GF-D8 (cell line): ENCODE results near the gene CUX1.
"Not testable (repeated sequence)": the region's sequence is repeated elsewhere in the genome, so short reads cannot be mapped to it uniquely, and the experiment has no call there.

Experiments used
- DNase-seq: peaks from one replicate; lab custom pipeline; 2025; lab: John Stamatoyannopoulos, UW

Gene CUX1

DNA sequence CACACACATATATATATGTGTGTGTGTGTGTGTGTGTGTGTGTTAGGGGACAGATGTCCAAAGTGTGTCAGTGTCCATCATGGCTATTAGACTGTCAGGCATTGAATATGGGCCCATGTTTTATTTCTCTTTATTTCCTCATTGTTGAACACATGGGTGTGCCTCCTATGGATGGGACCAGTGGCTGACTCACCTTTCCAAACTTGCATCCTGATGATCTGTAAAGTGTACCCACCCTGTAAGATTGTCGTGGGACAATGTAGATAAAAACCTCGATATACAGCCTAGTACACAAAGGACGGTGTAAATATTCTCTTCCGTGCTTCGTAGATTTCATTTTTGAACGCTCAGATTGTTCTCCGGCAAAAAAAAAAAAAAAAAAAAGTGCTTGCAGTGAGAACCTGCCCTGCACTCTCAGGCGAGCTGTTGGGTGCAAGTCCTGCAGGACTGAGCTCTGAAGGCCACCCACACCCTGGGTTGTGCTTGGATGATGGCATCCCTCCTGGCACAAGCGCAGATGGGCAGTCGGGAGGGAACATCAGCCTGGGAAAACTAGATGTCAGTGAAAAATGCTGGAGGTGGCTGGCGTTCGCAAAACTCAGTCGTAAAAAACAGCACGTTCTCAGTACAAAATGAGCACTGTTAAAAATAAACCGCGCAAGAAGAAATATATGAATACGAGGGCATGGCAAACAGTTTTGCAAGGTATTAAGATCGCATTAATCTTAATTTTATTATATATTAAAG lies 166.9 kb downstream of the CUX1 start:
- no peak for DNase-seq

DNA sequence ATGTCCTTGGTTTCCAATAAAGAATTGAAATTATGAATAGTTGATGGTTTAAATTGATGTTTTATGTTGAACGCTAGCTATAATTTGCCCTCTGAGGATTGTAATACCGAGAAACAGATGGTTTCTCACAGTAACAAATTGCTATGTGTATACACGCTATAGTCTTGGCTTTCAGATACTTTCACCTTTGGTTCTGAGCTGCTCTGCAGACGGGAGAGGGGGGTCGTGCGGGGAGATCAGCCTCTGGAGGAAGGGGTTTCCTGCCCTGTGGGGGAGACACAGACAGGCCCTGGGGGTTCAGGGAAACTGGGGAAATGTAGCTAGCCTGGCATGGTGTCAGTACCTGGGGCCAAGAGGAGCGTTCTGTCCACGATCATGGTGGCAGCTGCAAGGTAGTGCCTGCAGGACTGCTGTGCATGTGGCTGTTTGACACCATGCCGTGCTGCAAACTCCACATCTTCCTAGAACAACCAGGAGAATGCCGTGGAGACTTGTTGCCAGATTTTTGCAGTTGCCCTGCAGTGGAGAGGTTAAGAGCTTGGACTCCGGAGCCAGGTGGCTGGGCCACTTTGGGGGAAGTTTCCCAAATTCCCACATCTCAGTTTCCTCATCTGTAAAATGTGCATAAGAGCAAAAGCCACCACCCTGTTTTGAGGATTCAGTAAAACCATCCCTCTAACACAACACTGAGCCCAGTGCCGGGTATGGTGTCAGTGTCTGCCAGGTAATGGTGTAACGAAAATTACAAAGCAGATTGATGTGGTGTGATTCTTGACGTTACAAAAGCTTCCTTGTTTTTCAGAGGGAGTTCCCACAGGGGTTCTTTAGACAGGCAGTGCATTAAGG lies 167.9 kb downstream of the CUX1 start:
- no peak for DNase-seq

DNA sequence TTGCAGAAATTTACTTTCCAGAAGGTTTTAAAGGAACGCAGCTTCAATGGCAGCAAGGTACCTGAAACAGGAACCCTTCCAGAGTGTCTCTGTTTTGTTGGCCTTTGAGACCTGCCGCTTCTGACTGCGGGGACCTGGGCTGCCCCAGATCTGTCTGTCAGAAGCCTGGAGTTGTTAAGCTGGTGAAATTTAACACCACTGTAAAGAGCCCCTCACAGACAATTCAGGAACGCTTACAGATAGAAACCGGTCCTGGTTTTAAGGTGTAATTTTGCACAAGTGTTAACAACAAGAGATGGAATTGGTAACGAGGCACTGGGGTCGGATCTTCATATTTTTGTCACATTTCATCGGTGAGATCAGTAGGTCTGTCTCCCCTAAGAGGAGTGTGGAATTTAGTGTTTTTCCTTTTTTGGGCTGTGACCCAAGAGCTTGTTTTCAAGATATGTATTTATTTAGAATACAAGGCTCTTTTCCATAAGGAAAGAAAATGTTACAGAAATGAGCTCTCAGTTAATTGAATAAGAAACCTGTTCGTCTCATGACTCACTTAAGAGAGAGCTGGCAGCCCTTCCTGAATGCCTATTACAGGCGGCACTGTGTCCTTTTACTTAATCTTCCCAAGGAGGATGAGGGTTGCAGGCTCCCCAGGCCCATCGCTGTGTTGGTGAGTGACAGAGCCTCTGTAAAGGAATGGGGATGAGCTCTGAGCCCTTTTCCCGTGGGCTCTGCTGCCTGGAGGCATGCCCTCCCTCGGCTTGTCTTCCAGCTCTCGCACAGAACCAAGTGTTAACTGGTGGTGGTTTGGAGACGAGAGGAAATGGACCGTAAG lies 168.7 kb downstream of the CUX1 start:
- no peak for DNase-seq

DNA sequence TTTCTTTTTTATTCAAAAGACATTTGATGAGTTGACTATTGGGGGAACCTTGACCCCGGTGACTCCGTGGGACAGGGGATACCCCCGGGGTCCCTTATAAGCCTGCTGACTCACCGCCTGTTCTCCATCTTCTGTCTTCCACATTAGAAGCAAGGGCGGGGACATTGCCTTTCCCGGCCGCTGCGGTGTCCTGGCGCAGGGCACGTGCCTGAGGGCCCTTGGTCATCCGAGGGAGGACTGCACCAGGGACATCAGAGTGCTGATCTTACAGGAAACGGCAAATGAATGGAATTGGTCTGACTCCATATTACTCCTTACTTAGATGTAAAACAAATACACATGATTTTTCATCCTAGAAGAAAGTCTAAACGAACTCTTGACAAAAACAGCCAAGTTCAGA lies 170.1 kb downstream of the CUX1 start:
- no peak for DNase-seq

DNA sequence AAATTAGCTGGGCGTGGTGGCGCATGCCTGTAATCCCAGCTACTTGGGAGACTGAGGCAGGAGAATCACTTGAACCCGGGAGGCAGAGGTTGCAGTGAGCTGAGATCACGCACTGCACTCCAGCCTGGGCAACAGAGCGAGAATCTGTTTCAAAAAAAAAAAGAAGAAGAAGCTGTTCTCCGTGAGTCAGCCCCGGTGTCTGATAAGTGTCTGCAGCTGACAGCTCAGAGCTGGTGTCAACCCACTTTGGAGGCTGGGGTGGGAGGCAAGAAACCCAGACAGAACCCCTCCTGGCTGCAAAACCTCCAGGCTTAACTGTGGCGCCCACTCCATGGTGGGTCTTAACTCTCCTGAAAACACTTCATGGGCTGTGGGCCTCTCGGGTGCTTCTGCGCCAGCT lies 170.6 kb downstream of the CUX1 start:
- DNase-seq = not testable (repeated sequence)

DNA sequence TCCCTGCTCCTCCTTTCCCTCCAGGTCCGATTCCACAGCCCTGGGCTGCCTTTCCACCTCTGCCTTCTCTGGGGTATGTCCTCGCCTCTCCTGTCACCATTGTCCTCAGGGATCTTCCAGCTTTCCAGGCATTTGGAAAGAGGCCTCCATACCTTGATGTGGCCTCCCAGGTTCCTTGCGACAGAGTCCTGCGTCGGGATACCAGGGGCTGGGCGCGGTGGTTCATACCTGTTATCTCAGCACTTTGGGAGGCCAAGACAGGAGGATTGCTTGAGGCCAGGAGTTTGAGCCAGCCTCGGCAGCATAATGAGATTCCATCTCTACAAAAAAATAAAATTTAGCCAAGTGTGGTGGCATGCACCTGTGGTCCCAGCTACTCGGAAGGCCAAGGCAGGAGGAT lies 171.1 kb downstream of the CUX1 start:
- DNase-seq = no peak

DNA sequence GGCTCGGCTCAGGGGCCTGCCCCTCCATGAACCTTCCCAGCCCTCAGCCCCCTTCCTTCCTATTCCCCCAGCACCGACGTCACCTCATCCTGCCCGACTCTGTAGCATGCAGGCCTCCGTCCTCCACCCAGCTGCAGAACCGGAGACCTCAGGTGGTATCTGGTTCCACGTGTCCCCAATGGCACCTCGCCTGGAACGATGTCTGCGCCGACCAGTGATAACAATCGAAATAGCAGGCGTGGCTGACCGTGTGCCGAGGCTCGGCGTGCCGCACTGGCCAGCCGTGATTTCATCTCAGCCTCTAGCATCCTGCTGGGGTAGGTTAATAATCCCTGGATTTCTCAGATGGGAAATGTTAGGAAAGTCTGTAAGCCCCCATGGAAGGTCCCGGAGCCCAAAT lies 171.7 kb downstream of the CUX1 start:
- no peak for DNase-seq

DNA sequence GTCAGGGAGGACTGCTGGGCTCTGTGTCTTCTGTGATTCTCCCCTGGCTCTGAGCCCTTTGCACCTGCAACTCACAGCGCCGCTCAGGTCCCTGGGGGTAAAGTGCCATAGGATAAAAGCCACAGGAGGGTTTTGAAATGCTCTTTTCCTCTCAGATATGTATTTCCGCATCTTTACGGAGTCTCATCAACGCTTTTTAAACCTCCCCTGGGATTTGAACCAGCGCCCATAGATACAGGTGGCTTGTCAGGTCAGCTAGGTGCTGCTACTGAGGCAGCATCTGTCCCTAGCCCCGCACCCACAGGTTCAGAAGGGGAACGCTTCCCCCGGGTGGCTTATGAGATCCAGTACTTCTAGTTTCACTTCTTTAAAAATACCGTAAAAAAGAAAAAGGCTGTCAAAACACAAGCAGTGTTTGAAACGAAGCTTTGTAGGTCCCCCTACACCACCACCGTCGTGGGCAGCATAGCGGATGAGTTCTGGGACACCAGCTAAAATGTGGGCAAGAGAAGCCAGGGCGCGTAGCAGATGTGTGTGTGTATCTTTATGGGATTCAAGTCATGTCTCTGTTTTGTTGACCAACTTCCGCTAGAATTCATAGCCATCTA lies 173.5 kb downstream of the CUX1 start:
- DNase-seq = peak; percentile 45

DNA sequence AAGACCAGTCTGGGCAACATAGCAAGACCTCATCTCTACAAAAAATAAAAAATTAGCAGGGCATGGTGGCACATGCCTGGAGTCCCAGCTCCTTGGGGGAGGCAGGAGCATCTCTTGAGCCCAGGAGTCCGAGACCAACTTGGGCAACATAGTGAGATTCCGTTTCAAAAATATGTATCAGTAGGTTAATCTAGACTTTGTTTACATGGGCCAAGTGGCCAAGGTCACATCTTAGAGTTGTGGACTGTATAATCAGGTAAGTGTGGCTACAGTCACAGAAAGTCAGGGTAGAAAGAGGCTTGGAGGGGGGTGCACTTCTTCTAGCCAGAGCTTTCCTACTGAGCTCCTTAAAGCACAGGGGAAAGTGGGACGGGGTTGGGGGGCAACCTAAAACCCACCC lies 174.4 kb downstream of the CUX1 start:
- no peak for DNase-seq

DNA sequence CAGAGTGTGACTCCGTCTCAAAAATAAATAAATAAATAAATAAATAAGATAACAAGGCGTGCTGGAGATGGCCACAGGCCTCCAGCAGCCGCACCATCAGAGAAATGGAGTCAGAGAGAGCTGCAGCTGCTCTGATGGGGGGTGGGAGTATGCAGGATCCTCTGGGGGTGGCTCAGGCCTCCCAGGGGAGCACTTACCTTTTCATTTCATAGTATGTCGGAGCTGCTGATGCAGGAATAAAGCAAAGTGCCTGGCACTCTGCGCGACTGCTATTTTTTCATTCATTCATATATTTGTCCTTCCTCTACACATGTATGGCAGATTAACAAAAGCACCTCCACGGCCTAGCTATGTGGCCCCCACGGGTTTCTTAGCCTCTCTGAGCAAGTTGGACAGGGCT lies 175.9 kb downstream of the CUX1 start:
- no peak for DNase-seq

DNA sequence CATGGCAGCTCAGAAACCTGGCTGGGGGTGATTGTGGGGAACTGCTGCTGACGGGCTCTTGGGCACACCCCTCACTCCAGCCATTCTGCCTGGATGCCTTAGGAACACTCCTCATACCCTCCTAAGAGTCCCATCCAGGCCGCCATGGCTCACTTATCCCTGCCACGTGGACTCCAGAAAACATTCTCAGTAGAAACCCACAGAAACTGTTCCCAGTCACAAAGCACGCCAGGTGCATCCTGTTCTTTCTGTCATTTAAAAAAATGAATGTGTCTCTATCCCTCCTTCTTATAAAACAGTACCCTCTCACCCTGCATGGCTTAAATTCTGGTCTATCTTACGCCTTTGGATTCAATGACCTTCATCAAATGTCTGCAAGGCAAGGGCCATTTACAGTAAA lies 177.7 kb downstream of the CUX1 start:
- no peak for DNase-seq

DNA sequence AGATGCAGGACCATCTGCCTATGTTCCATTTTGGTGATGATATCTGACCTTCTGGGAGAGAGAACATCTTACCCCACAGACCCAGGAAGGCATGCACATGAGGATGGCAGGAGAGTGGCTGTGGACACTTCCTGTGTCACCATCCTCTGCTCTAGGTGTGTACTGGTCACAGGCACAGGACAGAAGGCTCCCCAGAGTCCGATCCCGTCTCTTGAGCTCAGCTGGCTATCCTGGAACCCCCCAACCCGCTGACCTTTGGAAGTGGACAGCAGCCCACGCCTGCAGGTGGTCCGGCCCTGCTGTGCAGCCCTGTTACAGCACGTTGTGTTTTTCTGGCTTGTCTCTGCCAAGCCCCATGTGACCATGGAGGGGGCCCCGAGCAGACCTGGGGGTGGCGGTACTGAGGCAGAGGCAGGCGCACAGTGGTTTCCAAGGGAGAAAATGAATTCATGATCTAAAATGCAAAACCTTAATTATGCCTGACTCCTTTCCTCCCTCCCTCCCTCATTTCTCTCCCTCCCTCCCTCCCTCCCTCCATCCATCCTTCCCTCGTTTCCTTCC lies 178.8 kb downstream of the CUX1 start:
- DNase-seq = no peak

DNA sequence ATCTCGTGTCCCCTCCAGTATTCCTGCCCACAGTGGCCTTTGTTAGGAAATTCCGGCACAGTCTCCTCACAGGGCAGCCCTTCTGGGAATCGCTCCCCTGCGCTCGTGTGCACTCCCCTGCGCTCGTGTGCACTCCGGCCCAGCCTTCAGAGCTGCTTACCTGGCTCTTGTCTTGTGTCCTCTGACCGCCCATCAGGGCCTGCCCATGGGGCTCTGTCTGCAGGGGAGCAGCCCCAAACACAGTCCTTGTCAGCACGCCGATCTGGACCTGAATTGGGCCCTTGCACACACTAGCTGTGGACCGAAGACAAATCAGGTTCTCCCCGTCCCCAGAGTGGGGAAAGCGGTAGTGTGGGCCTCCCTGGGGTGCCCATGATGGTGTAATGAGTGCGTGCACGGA lies 179.4 kb downstream of the CUX1 start:
- no peak for DNase-seq

DNA sequence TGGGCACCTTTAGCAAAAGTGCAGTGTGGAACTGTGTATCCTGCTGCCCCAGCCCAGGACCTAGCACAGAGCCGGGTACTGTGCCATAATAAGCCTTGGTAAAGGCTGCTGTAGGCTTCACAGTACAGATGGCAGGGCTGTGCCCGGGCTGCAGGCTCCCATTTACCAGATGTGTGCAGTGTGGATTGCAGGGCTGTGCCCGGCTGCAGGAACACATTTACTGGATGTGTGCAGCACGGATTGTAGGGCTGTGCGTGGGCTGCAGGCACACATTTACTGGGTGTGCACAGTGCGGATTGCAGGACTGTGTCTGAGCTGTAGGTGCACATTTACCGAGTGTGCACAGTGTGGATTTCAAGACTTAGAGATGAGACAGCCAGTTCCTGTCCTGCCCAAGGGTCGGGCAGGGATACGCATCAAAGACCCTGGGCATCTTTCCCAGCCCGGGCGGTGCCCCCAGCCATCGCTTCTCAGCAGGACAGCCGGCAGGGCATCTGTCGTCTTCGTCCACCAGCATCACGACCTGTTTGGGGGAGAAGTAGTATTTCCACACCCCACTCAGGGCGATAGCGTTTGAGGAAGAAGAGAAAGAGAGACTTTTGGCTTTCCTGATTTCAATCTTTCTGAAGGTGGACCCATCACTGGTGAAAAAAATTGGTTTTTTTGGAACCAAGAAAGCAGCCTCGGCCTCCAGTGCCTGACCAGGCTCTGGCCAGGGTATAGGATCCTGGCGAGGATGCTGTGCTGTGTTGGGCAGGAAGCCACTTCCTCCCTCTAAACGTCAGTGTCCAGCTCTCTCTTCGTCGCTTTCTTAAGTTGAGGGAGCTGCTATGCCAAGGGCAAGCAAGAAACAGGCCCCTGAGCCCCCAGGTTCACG lies 180.8 kb downstream of the CUX1 start:
- no peak for DNase-seq

DNA sequence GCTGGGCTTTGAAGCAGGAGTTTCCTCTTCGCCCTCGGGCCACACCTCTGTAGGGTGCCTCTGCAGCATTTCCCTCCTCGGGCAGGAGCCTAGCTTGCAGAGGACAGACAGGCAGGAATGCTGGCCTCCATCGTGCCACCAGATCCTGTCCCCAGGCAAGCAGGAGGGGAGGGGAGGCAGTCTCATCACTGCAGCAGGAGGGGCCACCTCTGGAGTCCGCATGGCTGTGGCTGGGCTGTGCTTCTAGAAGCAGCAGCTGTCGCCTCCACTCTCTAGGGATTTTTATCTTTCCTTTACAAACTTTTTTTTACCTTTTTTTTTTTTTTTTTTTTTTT lies 181.4 kb downstream of the CUX1 start:
- no peak for DNase-seq

DNA sequence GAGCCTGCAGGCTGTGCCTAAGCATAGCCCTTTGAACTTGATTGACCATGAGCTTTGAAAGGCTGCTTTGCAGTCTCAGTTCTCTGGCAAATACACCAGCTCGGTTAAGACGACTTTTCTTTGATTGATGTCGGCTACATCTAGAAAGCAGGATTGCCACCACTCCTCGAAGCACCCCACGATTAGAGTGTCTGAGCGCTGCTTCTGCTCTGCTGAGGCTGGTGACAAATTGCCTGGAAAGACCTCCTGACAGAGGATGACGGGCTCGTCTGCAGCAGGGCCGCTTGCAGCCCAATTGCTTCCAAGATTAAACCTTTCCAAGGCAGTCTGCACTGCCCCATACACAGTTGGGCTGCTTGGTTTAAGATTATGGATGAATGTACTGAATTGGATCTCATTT lies 182.0 kb downstream of the CUX1 start:
- no peak for DNase-seq

DNA sequence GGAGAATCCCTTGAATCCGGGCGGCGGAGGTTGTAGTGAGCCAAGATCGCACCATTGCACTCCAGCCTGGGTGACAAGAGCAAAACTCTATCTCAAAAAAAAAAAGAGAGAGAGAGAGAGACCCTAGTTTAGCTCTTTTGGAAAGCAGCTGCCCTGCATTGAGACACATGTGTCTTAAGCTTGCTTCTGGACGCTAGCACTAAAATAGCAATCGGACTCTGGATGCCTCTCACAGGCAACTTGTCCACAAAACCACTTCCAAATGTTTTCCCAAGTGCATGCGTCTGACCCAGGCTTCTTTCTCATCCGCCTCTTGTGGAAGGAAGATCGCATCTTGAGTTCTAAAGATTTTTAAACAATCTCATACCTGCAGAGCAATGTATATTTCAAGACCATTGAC lies 182.7 kb downstream of the CUX1 start:
- no peak for DNase-seq

DNA sequence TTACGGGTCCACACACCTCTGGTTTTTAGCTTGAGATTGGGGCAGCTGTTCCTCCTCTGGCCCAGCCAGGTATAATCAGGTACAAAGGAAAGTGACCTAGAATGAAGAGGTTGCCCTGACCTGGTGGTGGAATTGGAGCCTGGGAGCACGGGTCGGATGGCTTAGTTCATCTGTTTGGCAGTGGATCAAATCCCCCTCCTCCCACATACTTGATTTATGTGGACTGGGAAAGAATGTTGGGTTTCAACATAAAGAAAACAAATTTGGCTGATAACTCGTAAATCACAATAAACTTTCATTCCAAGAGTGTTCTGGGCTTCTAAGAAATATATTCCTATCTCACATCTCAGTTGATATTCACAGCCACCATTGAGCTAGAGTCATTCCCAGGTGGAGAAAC lies 186.8 kb downstream of the CUX1 start:
- DNase-seq = no peak

DNA sequence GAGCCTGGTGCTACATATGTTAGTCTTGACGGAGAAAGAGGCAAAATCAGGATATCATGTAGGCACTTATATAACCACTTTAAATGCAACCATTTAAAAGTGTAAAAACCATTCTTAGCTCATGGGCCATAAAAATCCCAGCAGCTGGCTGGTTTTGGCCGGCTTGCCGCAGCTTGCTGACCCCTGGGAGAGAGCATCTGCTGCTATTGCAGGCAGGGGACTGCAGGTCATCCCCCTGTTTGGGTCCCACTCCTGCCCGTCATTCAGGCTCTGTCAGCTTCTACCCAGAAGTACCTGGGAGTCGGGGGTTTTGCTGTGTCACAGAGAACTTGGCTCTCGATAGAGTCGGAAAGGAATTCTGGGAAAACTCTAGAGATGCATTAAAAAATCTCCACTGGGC lies 187.4 kb downstream of the CUX1 start:
- no peak for DNase-seq

DNA sequence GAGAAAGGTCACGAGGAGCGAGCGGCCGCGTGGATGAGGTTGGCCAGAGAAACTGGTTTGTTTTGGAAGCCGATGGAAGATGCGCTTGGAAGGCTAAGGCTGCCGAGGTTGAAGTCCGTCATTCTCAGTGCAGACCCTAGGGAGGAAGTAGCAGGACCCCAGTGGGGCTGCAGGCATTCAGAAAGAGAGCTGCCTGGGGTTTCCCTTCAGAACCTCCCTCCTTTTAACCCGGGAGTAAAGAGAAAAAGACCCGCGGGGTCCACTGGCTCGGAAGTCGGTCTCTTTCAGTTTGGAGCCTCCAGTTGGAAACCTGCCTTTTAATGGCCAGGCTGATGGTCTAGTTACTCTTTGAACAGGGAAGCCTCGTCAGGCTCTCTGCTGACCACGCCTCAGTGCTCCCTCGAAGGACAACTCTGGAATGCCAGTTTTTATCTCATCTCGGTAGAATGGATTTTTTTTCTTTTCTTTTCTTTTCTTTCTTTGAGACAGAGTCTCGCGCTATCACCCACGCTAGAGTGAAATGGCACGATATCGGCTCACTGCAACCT lies 188.6 kb downstream of the CUX1 start:
- DNase-seq = no peak

DNA sequence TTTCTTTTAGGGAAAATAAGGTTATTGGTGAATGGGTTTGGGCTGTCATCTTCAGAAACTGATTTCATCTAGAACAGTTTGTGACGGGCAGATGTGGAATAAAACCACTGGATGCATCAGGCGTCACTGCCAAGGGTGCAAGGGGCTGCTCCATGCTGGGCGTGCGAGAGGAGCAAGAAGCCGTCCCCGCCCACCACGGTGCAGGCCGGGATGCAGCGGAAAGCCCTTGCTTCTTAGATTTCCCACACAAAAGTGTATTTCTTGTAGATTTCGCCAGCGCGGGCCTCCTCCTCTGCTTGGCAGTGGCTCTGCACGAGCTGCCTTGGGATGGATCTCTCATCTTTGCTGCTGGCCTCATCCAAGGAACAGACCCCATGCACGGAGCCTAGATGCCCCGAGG lies 189.3 kb downstream of the CUX1 start:
- no peak for DNase-seq
